Astrocyte (in vitro differentiated cells and primary cell): ENCODE measurements around the gene NOLC1. TPM values are rescaled to one million over a fixed set of nuclear protein-coding genes. Genes with fewer than 3 reads are reported as not detected.

Experiments used
- DNase-seq: peaks from one replicate; pipeline ENCODE4 v3.0.0-alpha.2; 2010; ENCODE audit warnings: low read depth
- FAIRE-seq: peaks from 2 replicates; lab custom pipeline; 2011; peaks lifted over from hg19 to GRCh38; lab: Jason Lieb, UNC
- H2AFZ ChIP-seq: 2 replicates; pipeline ENCODE4 v1.6.0; 2012; ENCODE audit warnings: low read depth, low read length, inconsistent platforms
- H3K27ac ChIP-seq: 2 replicates; pipeline ENCODE4 v1.5.1; 2011; ENCODE audit warnings: low read depth, low read length, inconsistent platforms
- H3K27me3 ChIP-seq: 2 replicates; pipeline ENCODE4 v1.6.0; 2011; ENCODE audit warnings: low read length, inconsistent platforms; ENCODE audit not compliant: insufficient read depth
- H3K36me3 ChIP-seq: 2 replicates; pipeline ENCODE4 v1.5.1; 2011; ENCODE audit warnings: low read length, inconsistent platforms; ENCODE audit not compliant: insufficient read depth
- H3K4me1 ChIP-seq: 2 replicates; pipeline ENCODE4 v1.5.1; 2011; ENCODE audit warnings: low read length, inconsistent platforms; ENCODE audit not compliant: insufficient read depth
- H3K4me2 ChIP-seq: 2 replicates; pipeline ENCODE4 v1.6.0; 2012; ENCODE audit warnings: low read length, inconsistent platforms
- H3K4me3 ChIP-seq: 2 replicates; pipeline ENCODE4 v1.5.1; 2011; ENCODE audit warnings: low read depth, mild to moderate bottlenecking, low read length, inconsistent platforms; ENCODE audit not compliant: insufficient read depth
- H3K79me2 ChIP-seq: 2 replicates; pipeline ENCODE4 v1.6.0; 2012; ENCODE audit warnings: mild to moderate bottlenecking, low read length, inconsistent platforms; ENCODE audit not compliant: insufficient read depth
- H3K9ac ChIP-seq: 2 replicates; pipeline ENCODE4 v1.6.0; 2012; ENCODE audit warnings: mild to moderate bottlenecking, low read length, inconsistent platforms
- H3K9me3 ChIP-seq: 2 replicates; pipeline ENCODE4 v1.5.1; 2012; ENCODE audit warnings: low read depth, mild to moderate bottlenecking, low read length, inconsistent platforms; ENCODE audit not compliant: insufficient read depth
- H4K20me1 ChIP-seq: 2 replicates; pipeline ENCODE4 v1.6.0; 2012; ENCODE audit warnings: low read length, inconsistent platforms; ENCODE audit not compliant: insufficient read depth
- H3K27ac Mint-ChIP-seq: one replicate; pipeline ENCODE4 v1.8.0; 2021; ENCODE audit warnings: mild to moderate bottlenecking, mixed read lengths; ENCODE audit not compliant: unreplicated experiment
- H3K27me3 Mint-ChIP-seq: one replicate; pipeline ENCODE4 v1.8.0; 2021; ENCODE audit warnings: low read depth, mixed read lengths; ENCODE audit not compliant: unreplicated experiment
- H3K36me3 Mint-ChIP-seq: one replicate; pipeline ENCODE4 v1.8.0; 2021; ENCODE audit warnings: low read depth, mixed read lengths; ENCODE audit not compliant: unreplicated experiment
- H3K4me1 Mint-ChIP-seq: one replicate; pipeline ENCODE4 v1.8.0; 2021; ENCODE audit warnings: low read depth, mixed read lengths; ENCODE audit not compliant: unreplicated experiment
- H3K4me3 Mint-ChIP-seq: one replicate; pipeline ENCODE4 v1.8.0; 2021; ENCODE audit warnings: mild to moderate bottlenecking, moderate library complexity, mixed read lengths; ENCODE audit not compliant: unreplicated experiment
- H3K9me3 Mint-ChIP-seq: one replicate; pipeline ENCODE4 v1.8.0; 2021; ENCODE audit warnings: mild to moderate bottlenecking, mixed read lengths; ENCODE audit not compliant: unreplicated experiment
- EZH2 ChIP-seq: IDR thresholded peaks from 2 replicates; pipeline ENCODE4 v1.6.1; 2012; ENCODE audit warnings: mild to moderate bottlenecking, low read length, inconsistent platforms; ENCODE audit not compliant: insufficient read depth
- total RNA-seq: library from RNA; stranded (reverse); gene quantifications from 2 replicates; pipeline ENCODE4 v1.2.1, GENCODE V29; 2021
- TF ChIP-seq, protein P1 (sequence below): IDR thresholded peaks from 2 replicates; pipeline ENCODE4 v1.5.1; 2011; ENCODE audit warnings: low read depth, mild to moderate bottlenecking, inconsistent platforms, low read length, moderate library complexity; ENCODE audit not compliant: insufficient read depth

The NOLC1 gene
- total RNA-seq, 1 donor from 2014 or later = 92.9 TPM

DNA sequence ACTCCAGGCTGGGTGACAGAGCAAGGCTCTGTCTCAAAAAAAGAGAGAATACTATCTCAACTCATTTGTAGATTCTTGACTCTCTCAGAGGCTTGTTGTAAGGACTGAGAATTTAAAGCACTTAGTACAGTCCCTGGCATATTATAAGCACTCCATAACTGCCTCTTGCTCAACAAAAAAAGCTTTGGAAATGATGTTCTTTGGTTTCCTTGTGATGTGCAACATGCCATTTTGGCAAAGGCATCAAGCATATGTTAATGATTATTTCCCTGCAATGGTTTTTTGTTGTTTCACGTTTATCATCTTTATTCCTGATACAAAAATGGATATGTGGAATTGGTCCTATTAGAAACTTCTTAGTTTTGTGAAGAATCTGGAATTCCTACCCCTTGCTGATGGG lies 15.7 kb downstream of the NOLC1 start:
- Histone ChIP-seq H3K4me3 (no peak overlapping the region), H2AFZ (no peak overlapping the region), H3K9me3 (no peaks in the 10 kb centered on the region), H3K4me1 (no peaks in the 10 kb centered on the region), H4K20me1 (peaks cover 12% of the 10 kb centered on the region), H3K27me3 (no peaks in the 10 kb centered on the region), H3K9ac (no peak overlapping the region), H3K27ac (no peak overlapping the region), H3K36me3 (peaks cover 12% of the 10 kb centered on the region), H3K4me2 (no peak overlapping the region), H3K79me2 (no peaks in the 10 kb centered on the region)
- H3K27ac Mint-ChIP-seq = no peak overlapping the region
- peaks cover 9% of the 10 kb centered on the region for H3K36me3 Mint-ChIP-seq
- FAIRE-seq (no peak), DNase-seq (no peak)
- H3K4me3 Mint-ChIP-seq = no peak overlapping the region
- TF ChIP-seq, protein P1, sequence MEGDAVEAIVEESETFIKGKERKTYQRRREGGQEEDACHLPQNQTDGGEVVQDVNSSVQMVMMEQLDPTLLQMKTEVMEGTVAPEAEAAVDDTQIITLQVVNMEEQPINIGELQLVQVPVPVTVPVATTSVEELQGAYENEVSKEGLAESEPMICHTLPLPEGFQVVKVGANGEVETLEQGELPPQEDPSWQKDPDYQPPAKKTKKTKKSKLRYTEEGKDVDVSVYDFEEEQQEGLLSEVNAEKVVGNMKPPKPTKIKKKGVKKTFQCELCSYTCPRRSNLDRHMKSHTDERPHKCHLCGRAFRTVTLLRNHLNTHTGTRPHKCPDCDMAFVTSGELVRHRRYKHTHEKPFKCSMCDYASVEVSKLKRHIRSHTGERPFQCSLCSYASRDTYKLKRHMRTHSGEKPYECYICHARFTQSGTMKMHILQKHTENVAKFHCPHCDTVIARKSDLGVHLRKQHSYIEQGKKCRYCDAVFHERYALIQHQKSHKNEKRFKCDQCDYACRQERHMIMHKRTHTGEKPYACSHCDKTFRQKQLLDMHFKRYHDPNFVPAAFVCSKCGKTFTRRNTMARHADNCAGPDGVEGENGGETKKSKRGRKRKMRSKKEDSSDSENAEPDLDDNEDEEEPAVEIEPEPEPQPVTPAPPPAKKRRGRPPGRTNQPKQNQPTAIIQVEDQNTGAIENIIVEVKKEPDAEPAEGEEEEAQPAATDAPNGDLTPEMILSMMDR = no peak
- TF ChIP-seq EZH2 = no peak
- H3K27me3 Mint-ChIP-seq = no peaks in the 10 kb centered on the region
- H3K4me1 Mint-ChIP-seq = peaks cover 1% of the 10 kb centered on the region
- no peaks in the 10 kb centered on the region for H3K9me3 Mint-ChIP-seq

DNA sequence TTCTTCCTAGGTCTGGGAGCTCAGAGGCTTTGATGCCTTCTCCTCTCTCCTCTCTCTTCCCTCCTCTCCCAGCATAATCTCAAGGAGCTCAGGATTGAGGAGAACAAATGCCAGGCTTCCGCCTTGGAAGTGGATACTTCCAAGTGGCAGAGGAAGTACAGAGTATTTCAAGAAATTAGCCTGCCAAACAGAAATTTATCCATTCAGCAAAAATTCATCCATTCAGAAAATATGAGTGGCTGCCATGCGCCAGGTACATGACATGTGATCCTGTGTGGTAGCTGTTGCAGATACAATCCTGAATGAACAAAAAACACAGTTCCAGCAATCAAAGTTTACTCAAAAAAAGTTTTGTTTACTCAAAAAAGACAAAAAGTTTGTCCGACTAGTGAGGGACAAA lies 18.4 kb downstream of the NOLC1 start:
- TF ChIP-seq EZH2 = no peak
- TF ChIP-seq, protein P1 = no peak
- Histone ChIP-seq H3K4me1 (peaks cover 3% of the 10 kb centered on the region), H3K36me3 (no peaks in the 10 kb centered on the region), H3K4me3 (no peak overlapping the region), H3K27me3 (no peaks in the 10 kb centered on the region), H4K20me1 (no peaks in the 10 kb centered on the region), H2AFZ (no peak overlapping the region), H3K4me2 (no peak overlapping the region), H3K27ac (no peak overlapping the region), H3K79me2 (no peaks in the 10 kb centered on the region), H3K9me3 (no peaks in the 10 kb centered on the region), H3K9ac (no peak overlapping the region)
- peaks cover 3% of the 10 kb centered on the region for H3K36me3 Mint-ChIP-seq
- H3K27ac Mint-ChIP-seq = no peak overlapping the region
- peaks cover 6% of the 10 kb centered on the region for H3K4me1 Mint-ChIP-seq
- no peak for DNase-seq
- H3K9me3 Mint-ChIP-seq = no peaks in the 10 kb centered on the region
- no peak for FAIRE-seq
- H3K4me3 Mint-ChIP-seq = no peak overlapping the region
- no peaks in the 10 kb centered on the region for H3K27me3 Mint-ChIP-seq

DNA sequence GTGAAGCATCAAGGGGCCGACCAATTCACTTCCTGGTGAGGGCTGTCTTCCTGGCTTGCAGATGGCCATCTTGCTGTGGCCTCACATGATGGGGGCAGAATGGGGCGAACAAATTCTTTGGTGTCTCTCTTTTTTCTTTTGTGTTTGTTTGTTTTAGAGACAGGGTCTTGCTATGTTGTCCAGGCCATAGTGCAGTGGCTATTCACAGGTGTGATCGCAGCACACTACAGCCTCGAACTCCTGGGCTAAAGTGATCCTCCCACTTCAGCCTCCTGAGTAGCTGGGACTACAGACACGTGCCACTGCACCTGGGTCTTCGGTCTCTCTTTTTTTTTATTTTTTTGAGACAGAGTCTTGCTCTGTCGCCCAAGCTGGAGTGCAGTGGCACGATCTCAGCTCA lies 20.1 kb downstream of the NOLC1 start:
- H3K4me3 ChIP-seq = no peak overlapping the region
- Mint-ChIP-seq H3K36me3 (peaks cover 3% of the 10 kb centered on the region), H3K4me1 (peaks cover 8% of the 10 kb centered on the region), H3K27ac (no peak overlapping the region), H3K4me3 (no peak overlapping the region), H3K9me3 (no peaks in the 10 kb centered on the region), H3K27me3 (no peaks in the 10 kb centered on the region)
- H3K4me1 ChIP-seq = peaks cover 3% of the 10 kb centered on the region
- no peaks in the 10 kb centered on the region for H3K27me3 ChIP-seq
- DNase-seq (no peak), FAIRE-seq (no peak)
- H3K27ac ChIP-seq = no peak overlapping the region
- H2AFZ ChIP-seq = no peak overlapping the region
- H3K9me3 ChIP-seq = no peaks in the 10 kb centered on the region
- no peak overlapping the region for H3K9ac ChIP-seq
- no peak for TF ChIP-seq EZH2
- TF ChIP-seq, protein P1 = no peak
- no peaks in the 10 kb centered on the region for H3K36me3 ChIP-seq
- H3K4me2 ChIP-seq = no peak overlapping the region
- no peaks in the 10 kb centered on the region for H3K79me2 ChIP-seq
- H4K20me1 ChIP-seq = no peaks in the 10 kb centered on the region
